Mammary epithelial cell (primary cell): Measurements from ENCODE around the gene ZNF292.

ENCODE experiments used
- EZH2 ChIP-seq: IDR thresholded peaks from 2 replicates; pipeline ENCODE4 v1.6.1; 2012; ENCODE audit warnings: low read length, inconsistent platforms, borderline replicate concordance
- TF ChIP-seq, protein P1 (sequence below), 2 donors: IDR thresholded peaks in 1 of 2; conservative IDR thresholded peaks in 1 of 2; 2 replicates each; pipeline ENCODE4 v1.5.1; 2011 to 2012; ENCODE audit warnings: inconsistent platforms in 2 of 2, low read length in 2 of 2, mild to moderate bottlenecking in 2 of 2, control low read depth in 1 of 2, low read depth in 1 of 2; ENCODE audit not compliant: insufficient read depth in 1 of 2; ENCODE audit errors: extremely low read depth in 1 of 2

GRCh38 chr6:87257046-87257445 lies 101.7 kb downstream of the ZNF292 start:
- TF ChIP-seq, protein P1, sequence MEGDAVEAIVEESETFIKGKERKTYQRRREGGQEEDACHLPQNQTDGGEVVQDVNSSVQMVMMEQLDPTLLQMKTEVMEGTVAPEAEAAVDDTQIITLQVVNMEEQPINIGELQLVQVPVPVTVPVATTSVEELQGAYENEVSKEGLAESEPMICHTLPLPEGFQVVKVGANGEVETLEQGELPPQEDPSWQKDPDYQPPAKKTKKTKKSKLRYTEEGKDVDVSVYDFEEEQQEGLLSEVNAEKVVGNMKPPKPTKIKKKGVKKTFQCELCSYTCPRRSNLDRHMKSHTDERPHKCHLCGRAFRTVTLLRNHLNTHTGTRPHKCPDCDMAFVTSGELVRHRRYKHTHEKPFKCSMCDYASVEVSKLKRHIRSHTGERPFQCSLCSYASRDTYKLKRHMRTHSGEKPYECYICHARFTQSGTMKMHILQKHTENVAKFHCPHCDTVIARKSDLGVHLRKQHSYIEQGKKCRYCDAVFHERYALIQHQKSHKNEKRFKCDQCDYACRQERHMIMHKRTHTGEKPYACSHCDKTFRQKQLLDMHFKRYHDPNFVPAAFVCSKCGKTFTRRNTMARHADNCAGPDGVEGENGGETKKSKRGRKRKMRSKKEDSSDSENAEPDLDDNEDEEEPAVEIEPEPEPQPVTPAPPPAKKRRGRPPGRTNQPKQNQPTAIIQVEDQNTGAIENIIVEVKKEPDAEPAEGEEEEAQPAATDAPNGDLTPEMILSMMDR (conservative IDR thresholded peaks at IDR 0.05 in 1 of 2, IDR thresholded peaks at IDR 0.05 in 1 of 2; ENCODE audit: extremely low read depth in 1 of 2, insufficient read depth in 1 of 2, low read depth in 1 of 2, low read length in 2 of 2) = no peak
- TF ChIP-seq EZH2 = no peak
